Right ventricle myocardium inferior (tissue), 1 donor: ENCODE results near the gene INF2. TPM values are rescaled to one million over a fixed set of nuclear protein-coding genes. Genes with fewer than 3 reads are reported as not detected.

Source experiments
- ATAC-seq: fragments of 200-7000 bp; cut with Tn5 transposase; one replicate; pipeline ENCODE4 v1.9.1; 2020; ENCODE audit warnings: mild to moderate bottlenecking, moderate library complexity
- DNase-seq: peaks from one replicate; pipeline ENCODE4 v3.0.0; 2021; ENCODE audit errors: missing footprints
- intact Hi-C: fragments of 100-400 bp; cut with DNase I; formaldehyde crosslinking; loops from one replicate; pipeline ENCODE4 v1.11.0; 2022
- total RNA-seq: library from RNA; stranded (reverse); fragmentation: NEBNext Ultra II Directional; extraction: Animal tissue kit (Norgen Biotek cat#: 25700); gene quantifications from one replicate; pipeline ENCODE4 v1.2.1, GENCODE V29; 2021
- donor health status: DM: no; HTN: yes; CAD: no; lungs with severe emphysema.

Gene INF2
- total RNA-seq, 1 donor from 2014 or later, result 31.1 TPM

GRCh38 chr14:104685216-104685997, 4.0 kb upstream of the INF2 start:
- DNase-seq, result peak; percentile 34
- no peak for ATAC-seq
- intact Hi-C loops, result no loop called here

- intact Hi-C loops, result no loop called here
- ATAC-seq, result no peak
- no peak for DNase-seq
Observed at GRCh38 chr14:104685998-104686610, 3.3 kb upstream of the INF2 start.

GRCh38 chr14:104686624-104687517, 2.5 kb upstream of the INF2 start:
- peak; percentile 74 for DNase-seq
- ATAC-seq, result no peak
- intact Hi-C loops, result no loop called here

- intact Hi-C loops, result no loop called here
- peak; percentile 83 for ATAC-seq
- peak; percentile 85 for DNase-seq
Observed at GRCh38 chr14:104687601-104688504, 1.6 kb upstream of the INF2 start.

GRCh38 chr14:104688505-104689108, 811 bp upstream of the INF2 start:
- ATAC-seq (peak; percentile 4), DNase-seq (peak; percentile 76)
- intact Hi-C loops, result no loop called here

- DNase-seq (peak; percentile 53), ATAC-seq (no peak)
- intact Hi-C loops, result no loop called here
Observed at GRCh38 chr14:104689881-104690711, 678 bp downstream of the INF2 start.

GRCh38 chr14:104690861-104691455, 1.5 kb downstream of the INF2 start:
- ATAC-seq, result no peak
- intact Hi-C loops, result no loop called here
- DNase-seq, result peak; percentile 31

- ATAC-seq, result no peak
- DNase-seq, result peak; percentile 59
- intact Hi-C loops, result no loop called here
Observed at GRCh38 chr14:104691546-104692260, 2.3 kb downstream of the INF2 start.

GRCh38 chr14:104692261-104692938, 3.0 kb downstream of the INF2 start:
- DNase-seq, result peak; percentile 53
- no peak for ATAC-seq
- intact Hi-C loops, result no loop called here

GRCh38 chr14:104692939-104693315, 3.5 kb downstream of the INF2 start:
- ATAC-seq (no peak), DNase-seq (peak; percentile 35)
- intact Hi-C loops, result no loop called here

GRCh38 chr14:104693482-104694431, 4.3 kb downstream of the INF2 start:
- intact Hi-C loops, result no loop called here
- no peak for ATAC-seq
- DNase-seq, result peak; percentile 57

- DNase-seq, result no peak
- intact Hi-C loops, result no loop called here
Observed at GRCh38 chr14:104694475-104694950, 5.1 kb downstream of the INF2 start.

GRCh38 chr14:104694991-104695659, 5.7 kb downstream of the INF2 start:
- ATAC-seq, result no peak
- intact Hi-C loops, result no loop called here

More at GRCh38 chr14:104694475-104694950, 5.1 kb downstream of the INF2 start:
- ATAC-seq, result no peak

GRCh38 chr14:104695660-104696000, 6.2 kb downstream of the INF2 start:
- intact Hi-C loops, result no loop called here
- ATAC-seq (no peak), DNase-seq (no peak)

More at GRCh38 chr14:104694991-104695659, 5.7 kb downstream of the INF2 start:
- no peak for DNase-seq
